IPS-18c (cell line): ENCODE measurements around the gene MADCAM1.

Experiments used
- H3K4me3 ChIP-seq: 2 replicates; pipeline ENCODE4 v1.7.0; 2013; ENCODE audit warnings: low read depth, mild to moderate bottlenecking, low read length, moderate library complexity; ENCODE audit not compliant: insufficient read depth
- H3K9me3 ChIP-seq: one replicate; pipeline ENCODE4 v1.6.1; 2013; ENCODE audit warnings: mild to moderate bottlenecking, low read length, moderate library complexity; ENCODE audit not compliant: control insufficient read depth, insufficient read depth

The MADCAM1 gene

DNA sequence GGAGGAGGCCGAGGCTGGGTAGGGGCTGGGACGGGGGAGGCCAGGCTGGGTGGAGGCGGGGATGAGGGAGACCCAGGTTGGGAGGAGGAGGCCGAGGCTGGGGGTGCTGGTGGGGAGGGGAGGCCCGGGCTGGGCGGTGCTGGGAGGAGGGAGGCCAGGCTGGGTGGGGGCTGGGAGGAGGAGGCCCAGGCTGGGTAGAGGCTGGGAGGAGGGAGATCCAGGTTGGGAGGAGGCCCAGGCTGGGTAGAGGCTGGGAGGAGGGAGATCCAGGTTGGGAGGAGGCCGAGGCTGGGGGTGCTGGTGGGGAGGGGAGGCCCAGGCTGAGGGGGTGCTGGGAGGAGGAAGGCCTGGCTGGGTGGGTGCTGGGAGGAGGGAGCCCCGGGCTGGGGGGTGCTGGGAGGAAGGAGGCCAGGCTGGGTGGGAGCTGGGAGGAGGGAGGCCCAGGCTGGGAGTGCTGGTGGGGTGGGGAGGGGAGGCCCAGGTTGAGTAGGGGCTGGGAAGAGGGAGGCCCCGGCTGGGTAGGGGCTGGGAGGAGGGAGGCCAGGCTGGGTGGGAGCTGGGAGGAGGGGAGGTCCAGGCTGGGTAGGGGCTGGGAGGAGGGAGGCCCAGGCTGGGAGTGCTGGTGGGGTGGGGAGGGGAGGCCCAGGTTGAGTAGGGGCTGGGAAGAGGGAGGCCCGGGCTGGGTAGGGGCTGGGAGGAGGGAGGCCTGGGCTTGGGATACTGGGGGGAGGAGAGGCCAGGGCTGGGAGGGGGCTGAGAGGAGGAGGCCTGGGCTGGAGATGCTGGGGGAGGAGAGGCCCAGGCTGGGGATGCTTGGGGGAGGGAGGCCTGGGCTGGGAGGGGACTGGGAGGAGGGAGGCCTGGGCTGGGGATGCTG is 21.7 kb downstream of the MADCAM1 start:
- no peak overlapping the region for H3K4me3 ChIP-seq
- H3K9me3 ChIP-seq, result peaks cover 6% of the 10 kb centered on the region

GRCh38 chr19:518598-519231 is 22.4 kb downstream of the MADCAM1 start:
- Histone ChIP-seq H3K4me3 (no peak overlapping the region), H3K9me3 (peaks cover 6% of the 10 kb centered on the region)

- Histone ChIP-seq H3K4me3 (no peak overlapping the region), H3K9me3 (peaks cover 6% of the 10 kb centered on the region)
These were observed 23.2 kb downstream of the MADCAM1 start for GRCh38 chr19:519449-519865.

GRCh38 chr19:522726-523125 is 26.4 kb downstream of the MADCAM1 start:
- peaks cover 6% of the 10 kb centered on the region for H3K9me3 ChIP-seq
- H3K4me3 ChIP-seq, result no peak overlapping the region

GRCh38 chr19:524062-524674 is 27.9 kb downstream of the MADCAM1 start:
- peaks cover 6% of the 10 kb centered on the region for H3K9me3 ChIP-seq
- no peak overlapping the region for H3K4me3 ChIP-seq

- H3K9me3 ChIP-seq, result peaks cover 6% of the 10 kb centered on the region
These were observed 28.7 kb downstream of the MADCAM1 start for GRCh38 chr19:525029-525428.

DNA sequence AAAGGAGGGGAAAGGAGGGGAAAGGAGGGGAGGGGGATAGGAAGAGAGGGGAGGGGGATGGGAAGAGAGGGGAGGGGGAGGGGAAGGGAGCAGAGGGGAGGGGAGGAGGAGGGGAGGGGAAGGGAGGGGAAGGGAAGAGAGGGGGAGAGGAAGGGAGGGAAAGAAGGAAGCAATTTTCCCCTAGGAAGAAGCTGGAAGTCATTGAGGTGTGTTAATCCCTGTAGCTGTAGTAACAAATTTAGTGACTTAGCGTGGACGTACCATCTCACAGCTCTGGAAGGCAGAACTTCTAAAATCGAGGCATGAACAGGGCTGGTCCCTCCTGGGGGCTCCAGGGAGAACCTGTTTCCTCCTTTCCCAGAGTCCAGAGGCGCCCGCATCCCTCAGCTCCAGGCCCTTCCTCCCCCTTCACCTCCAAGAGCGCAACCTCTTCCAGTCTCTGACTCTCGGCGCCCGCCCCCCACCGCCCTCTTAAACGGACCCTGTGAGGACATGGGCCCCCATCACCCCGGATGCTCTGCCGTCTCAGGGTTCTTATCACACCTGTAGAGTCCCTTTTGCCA is 29.7 kb downstream of the MADCAM1 start:
- Histone ChIP-seq H3K9me3 (peaks cover 6% of the 10 kb centered on the region), H3K4me3 (no peak overlapping the region)

More at GRCh38 chr19:525029-525428, 28.7 kb downstream of the MADCAM1 start:
- no peak overlapping the region for H3K4me3 ChIP-seq

DNA sequence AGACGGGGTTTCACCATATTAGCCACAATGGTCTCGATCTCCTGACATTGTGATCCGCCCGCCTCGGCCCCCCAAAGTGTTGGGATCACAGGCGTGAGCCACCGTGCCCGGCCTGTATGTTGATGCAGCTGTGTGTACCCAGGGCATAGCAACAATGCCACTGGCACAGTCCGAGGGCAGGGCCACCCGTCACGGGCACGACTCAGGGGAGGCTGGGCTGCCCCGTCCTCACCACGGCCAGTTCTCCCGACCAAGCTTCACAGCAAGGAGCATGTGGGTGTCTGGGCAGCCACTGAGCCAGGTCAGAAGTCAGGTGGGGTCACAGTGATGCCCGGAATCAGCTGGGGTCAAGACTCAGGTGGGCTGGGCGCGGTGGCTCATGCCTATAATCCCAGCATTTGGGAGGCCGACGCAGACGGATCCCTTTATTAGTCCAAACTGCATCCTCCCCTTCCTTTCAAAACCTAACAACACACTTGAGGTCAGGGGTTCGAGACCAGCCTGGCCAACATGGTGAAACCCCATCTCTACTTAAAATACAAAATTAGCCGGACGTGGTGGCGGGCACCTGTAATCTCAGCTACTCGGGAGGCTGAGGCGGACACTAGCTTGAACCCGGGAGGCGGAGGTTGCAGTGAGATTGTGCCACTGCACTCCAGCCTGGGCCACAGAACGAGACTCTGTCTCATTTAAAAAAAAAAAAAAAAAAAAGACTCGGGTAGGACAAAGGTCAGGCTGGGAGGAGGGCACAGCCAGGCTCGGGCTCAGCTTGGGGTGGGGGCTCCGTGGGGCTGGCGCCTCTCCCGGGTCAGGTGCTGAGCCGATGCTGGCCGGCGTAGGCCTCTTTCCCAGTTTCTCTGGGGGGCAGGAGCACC is 34.1 kb downstream of the MADCAM1 start:
- Histone ChIP-seq H3K9me3 (no peaks in the 10 kb centered on the region), H3K4me3 (peak overlapping the region; percentile 86)

DNA sequence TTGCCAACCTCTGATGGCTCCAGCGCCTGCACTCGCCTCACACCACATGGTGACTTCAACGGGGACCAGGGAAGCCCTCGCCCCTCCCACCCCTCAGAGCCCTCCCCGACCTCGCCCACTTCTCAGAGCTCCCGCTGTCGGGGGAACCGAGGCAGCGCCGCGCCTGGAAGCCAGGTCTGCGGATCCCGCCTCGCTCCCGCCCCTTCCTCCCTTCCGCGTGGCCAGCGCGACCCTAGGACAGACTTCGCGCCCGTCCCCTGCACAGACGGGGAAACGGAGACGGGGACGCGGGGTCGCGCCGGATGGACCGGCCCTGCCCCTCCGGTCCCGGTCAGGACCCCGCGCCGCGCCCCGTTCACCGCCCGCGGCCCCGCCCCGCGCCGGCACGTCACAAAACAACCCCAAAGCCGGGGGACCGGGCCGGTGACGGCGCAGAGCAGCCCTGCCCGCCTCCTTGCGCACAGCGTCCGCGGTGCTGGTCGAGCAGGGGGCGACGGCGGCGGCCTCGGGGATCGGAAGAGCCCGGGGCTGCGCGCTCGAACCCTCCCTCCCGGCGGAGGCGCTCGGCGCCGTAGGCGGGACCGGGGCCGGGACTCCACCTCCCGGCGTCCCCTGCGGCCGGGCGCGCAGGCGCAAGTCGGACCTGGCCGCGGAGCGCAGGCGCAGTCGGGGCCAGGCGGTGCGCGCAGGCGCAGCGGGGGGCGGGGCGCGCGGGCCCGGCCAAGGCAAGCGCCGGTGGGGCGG is 34.9 kb downstream of the MADCAM1 start:
- peak overlapping the region; percentile 86 for H3K4me3 ChIP-seq
- no peaks in the 10 kb centered on the region for H3K9me3 ChIP-seq

GRCh38 chr19:531753-532560 is 35.7 kb downstream of the MADCAM1 start, which contains the start of gene CDC34:
TSS of gene CDC34 (plus strand) at chr19:531760. CDS start at chr19:531932, 172 bp downstream.
- H3K4me3 ChIP-seq, result peak within 1 kb of the TSS; percentile 92
- H3K9me3 ChIP-seq, result no peaks in the 10 kb centered on the region

DNA sequence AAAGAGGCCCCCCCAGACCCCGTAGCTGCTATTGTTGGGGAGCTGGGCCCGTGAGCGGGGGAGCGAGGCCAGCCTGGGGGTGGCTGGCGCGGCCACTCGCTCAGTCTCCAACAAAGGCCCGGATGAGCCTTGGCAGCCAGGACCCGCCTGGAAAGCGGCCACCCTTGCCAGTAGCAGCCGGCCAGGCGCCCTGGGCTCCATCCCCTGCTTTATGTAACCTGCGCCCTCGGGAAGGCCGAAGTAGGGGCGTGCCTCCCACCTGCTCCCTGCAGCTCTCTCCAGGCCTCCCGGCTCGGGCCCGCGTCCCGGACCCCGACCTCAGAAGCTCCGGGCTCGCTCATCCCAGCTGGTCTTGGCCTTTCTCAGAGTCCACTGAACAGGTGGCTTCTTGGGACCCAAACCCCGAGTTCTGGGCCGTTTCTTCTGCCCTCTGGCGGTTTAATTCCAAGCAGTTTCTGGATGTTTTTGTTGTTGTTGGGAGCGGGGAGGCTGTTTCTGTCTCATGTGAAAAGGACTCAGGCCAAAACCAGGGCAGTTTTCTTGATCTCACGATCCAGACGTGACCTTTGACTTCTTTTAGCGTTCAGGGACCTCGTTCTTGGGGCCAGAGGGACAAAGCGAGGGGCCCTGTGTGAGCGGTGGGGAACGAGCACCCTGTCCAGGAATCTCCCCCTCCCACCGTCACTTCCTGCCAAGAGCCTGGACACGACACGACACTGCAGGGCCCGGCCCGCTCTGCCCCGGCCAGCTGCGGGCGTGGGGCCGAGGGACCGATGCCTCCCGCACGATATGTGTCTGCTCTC is 36.5 kb downstream of the MADCAM1 start:
- Histone ChIP-seq H3K4me3 (peak overlapping the region; percentile 92), H3K9me3 (no peaks in the 10 kb centered on the region)

DNA sequence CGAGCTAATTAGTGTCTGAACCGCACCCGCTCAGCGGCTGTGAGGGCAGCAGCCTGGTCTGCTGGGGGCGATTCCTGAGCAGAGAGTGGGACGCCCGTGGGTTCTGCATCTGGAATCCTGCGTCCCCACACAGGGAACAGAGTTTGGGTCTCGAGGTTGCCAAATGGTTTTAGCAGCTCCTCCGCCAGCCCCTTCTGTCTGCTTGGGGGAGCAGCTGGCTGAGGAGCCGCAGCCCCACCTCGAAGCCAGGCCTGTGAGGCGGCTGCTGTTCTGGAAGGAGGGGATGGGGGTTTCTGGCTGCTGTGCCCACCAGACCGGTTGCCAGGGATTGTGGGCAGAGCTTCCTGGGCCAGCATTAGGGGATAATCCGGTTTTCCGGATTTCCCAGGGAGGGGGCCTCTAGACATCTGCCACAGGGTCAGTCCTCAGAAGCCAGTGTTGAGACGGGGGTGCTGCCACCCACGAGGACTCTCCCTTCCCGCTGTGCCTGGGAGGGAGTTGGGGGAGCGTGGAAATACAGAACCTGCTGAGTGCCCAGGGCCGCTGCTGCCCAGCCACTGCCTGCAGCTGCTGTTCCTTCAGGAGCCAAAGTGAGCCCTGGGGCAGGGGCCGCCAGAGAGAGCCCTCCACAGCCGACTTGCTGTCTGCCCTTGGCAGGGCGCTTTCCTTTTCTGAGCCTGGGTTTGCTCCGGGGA is 37.2 kb downstream of the MADCAM1 start:
- Histone ChIP-seq H3K9me3 (no peaks in the 10 kb centered on the region), H3K4me3 (peak overlapping the region; percentile 92)

DNA sequence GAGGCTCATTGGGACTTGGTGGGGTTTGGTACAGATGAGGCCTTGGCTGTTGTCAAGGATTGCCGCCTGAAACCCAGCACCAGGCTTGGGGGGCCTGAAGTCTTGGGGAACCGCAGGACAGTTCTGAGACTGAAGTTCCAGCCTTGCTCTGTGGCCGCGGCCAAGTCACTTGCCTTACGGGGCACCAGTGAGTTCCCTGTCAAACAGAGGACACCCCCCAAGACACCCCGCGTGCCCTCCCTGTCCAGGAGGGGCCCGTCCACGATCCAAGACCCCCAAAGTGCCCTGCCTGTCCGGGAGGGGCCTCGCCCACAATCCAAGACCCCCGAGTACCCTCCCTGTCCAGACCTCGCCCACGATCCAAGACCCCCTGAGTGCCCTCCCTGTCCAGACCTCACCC is 37.8 kb downstream of the MADCAM1 start:
- no peaks in the 10 kb centered on the region for H3K9me3 ChIP-seq
- no peak overlapping the region for H3K4me3 ChIP-seq
